Stimulated activated CD4-positive, alpha-beta T cell treated with anti-CD3 and anti-CD28 coated beads, Interleukin-12 subunit alpha, Interleukin-12 subunit beta, amount 100 ng/mL, for 48 hours (primary cell): ENCODE data around the gene OR6X1.

Source experiments
- DNase-seq, 3 donors: peaks; one replicate each; pipeline ENCODE4 v3.0.0-alpha.2; 2020; ENCODE audit warnings: low read depth in 2 of 3, low spot score in 1 of 3

Gene OR6X1, protein sequence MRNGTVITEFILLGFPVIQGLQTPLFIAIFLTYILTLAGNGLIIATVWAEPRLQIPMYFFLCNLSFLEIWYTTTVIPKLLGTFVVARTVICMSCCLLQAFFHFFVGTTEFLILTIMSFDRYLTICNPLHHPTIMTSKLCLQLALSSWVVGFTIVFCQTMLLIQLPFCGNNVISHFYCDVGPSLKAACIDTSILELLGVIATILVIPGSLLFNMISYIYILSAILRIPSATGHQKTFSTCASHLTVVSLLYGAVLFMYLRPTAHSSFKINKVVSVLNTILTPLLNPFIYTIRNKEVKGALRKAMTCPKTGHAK

DNA sequence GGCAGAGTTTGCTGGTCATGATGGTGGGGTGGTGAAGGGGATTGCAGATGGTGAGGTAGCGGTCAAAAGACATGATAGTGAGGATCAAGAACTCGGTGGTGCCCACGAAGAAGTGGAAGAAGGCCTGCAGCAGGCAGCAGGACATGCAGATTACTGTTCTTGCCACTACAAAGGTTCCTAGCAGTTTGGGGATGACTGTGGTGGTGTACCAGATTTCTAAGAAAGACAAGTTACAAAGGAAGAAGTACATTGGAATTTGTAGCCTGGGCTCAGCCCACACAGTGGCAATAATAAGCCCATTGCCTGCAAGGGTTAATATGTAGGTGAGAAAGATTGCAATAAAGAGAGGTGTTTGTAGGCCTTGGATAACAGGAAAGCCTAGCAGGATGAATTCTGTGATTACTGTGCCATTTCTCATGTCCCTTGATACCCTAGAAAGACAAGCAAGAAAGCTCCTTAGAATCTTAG lies at the start of gene OR6X1:
TSS of gene OR6X1 (minus strand) at position 418 of the 468 bp plus-strand sequence. CDS start at position 418, 0 bp downstream.
- no peak for DNase-seq

- no peak for DNase-seq
These were observed 47.4 kb upstream of the OR6X1 start for GRCh38 chr11:123801765-123802164.

DNA sequence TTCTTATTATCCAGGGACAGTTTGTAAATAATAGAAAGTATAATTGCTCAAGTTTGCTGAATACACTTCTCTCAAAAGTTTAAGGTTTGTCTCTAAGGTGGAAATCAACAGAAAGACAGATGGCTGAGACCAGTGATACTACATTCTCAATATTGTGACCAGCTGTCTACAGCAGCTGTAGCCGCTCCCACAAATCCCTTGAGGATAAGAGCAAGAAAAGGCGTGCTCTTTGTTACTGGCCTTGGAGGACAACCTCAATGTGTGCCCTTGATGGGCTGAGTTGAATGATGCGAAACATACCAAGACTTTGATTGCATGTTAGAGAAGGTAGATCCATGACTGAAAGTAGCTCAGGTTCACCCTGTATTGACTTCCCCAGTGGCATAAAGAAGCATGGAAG lies 45.7 kb upstream of the OR6X1 start:
- no peak for DNase-seq

DNA sequence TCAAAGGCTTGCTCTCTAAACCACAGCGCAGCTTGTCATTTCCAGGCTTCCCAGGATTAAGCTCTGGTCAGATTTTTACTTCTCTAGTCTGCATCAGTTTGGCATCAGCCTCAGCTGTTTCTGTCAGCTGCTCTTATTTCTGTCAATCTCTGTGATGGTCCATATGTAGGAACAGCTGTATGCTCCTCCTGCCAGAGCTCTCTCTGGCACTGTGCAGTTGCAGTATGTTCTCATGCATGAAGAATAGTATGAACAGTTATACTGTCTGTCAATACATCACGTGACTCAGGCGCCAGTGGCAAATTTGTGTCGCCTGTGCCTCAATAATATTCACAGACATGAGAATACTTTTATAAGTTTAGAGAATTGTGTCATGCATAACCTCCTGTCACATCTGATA lies 45.1 kb upstream of the OR6X1 start:
- no peak for DNase-seq

- no peak for DNase-seq
These were observed 44.4 kb upstream of the OR6X1 start for GRCh38 chr11:123798513-123799252.

DNA sequence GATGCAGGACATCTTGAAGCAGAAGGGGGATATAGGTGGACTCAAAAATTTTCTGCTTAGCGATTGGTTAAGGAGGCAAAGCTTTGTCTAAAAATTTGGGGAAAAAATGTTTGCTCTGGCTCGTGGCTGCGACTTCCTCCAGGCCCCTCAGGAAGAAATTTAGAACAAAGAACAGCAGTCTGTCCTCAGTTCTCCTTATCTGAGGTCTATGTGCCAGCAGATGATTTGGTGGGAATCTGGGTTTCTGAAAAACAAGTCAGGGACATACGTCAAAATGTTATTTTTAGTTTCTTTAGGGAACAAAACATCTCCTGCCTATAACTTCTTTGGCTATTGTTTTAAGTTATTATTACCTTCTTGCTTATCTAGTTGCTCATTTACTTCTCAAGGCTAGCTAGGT lies 43.8 kb upstream of the OR6X1 start:
- no peak for DNase-seq

- DNase-seq: no peak
These were observed 43.2 kb upstream of the OR6X1 start for GRCh38 chr11:123797541-123797940.

- DNase-seq: no peak
These were observed 42.8 kb upstream of the OR6X1 start for GRCh38 chr11:123797114-123797513.

DNA sequence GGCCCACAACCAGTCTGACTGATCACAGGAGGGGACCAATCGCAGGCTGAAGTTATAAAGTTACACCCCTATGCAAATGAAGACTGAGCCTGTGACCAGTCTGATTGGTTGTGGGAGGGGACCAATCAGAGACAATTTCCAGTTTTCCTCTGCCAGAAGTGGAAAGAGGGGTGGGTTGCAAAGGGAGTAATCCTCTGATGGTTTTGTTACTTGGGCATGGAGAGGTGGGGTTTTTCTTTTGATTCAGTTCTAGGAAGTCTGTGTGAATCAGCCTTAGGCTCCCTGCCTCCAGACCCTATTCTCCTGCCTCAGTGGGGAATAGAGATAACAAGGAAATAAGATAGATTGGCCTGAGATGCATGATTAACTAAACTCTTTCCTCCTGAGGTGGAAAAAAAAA lies 41.9 kb upstream of the OR6X1 start:
- no peak for DNase-seq

GRCh38 chr11:123783536-123783935 lies 29.2 kb upstream of the OR6X1 start:
- no peak for DNase-seq

GRCh38 chr11:123778511-123778910 lies 24.2 kb upstream of the OR6X1 start:
- no peak for DNase-seq

DNA sequence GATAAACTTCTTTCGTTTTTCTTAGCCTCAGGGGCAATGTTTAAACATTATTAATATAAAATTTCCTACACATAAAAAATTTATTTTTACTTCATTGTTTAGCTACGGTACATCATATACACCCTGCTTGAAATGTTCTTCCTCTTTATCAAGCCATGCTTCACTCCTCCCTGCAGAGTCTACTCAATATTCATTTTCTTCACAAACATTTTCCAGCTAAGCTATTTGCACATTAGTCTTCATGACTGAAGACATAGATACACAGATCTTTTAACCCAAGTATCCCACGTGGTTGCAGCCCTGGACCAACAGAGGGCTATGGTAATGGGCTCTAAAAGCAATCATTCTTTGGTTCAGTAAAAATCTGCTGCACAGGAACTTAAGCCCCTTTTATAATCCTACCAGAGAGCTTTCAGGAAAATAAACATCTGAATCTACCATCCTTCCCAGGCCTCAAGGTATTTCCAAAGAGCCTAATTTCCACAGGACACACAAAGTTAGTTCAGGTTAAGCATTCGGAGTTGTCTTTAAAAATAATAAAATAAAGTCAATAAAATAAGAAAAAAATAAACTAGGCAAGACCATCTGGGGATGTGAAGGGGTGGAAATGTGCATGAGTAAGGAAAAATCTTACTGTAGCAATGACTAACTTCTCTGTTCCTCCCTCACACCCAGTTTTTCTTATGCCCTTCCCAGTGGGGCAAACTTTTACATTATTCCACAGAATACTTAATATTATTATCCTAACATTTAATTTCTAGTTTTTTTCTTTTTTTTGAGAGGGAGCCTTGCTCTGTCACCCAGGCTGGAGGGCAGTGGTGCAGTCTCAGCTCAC lies 21.6 kb upstream of the OR6X1 start:
- DNase-seq: no peak

- no peak for DNase-seq
These were observed 21.0 kb upstream of the OR6X1 start for GRCh38 chr11:123775289-123775688.

DNA sequence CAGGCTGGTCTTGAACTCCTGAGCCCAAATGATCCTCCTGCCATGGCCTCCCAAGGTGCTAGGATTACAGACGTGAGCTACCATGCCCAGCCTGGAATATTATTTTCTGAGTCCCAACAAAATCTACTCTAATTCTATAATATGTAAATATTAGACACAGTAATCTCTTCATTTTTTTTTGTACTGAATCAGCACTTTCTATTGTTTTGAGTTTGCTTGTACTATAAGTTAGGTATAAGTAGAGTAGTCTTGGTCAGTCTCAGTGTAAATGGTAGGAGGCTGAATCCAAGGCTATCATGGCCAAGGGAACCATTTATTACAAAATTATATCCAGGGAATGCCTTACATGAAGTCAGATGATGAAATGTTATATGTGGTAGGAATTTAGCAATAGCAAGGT lies 19.6 kb upstream of the OR6X1 start:
- DNase-seq: no peak

DNA sequence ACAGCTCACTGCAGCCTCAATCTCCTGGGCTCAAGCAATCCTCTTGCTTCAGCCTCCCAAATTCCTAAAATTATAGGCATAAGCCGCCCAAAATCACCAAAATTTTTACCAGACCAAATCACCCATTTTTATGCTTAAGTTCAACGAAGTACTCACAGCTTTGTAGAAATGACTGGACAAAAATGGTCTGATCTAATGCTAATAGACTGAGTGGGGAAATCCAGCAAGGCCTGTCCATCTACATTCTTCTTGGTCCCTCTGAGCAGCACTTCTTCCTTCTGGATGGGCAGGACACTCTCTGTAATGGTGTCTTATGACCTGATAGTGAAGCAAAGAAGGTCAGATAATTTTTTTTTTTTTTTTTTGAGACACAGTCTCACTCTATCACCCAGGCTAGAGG lies 18.7 kb upstream of the OR6X1 start:
- no peak for DNase-seq

GRCh38 chr11:123771664-123772063 lies 17.3 kb upstream of the OR6X1 start:
- DNase-seq: no peak

GRCh38 chr11:123770712-123771111 lies 16.4 kb upstream of the OR6X1 start:
- DNase-seq: no peak

- no peak for DNase-seq
These were observed 11.3 kb upstream of the OR6X1 start for GRCh38 chr11:123765601-123766000.

DNA sequence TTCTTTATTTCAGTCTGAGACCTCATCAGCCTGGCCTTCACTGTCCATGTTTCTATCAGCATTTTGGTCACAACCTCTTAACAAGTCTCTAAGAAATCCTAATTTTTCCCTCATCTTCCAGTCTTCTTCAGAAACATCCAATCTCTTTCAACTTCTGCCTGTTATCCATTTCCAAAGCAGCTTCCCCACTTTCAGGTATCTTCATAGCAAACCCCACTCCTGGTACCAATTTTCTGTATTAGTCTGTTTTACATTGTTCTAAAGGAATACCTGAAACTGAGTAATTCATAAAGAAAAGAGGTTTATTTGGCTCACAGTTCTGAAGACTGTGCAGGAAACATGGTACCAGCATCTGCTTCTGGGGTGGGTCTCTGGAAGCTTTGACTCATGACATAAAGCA lies 8.1 kb upstream of the OR6X1 start:
- no peak for DNase-seq

- no peak for DNase-seq
These were observed 6.6 kb upstream of the OR6X1 start for GRCh38 chr11:123760894-123761293.

- no peak for DNase-seq
These were observed 3.7 kb upstream of the OR6X1 start for GRCh38 chr11:123757976-123758375.

- DNase-seq: no peak
These were observed 1.5 kb upstream of the OR6X1 start for GRCh38 chr11:123755813-123756212.
